SU-DHL-6 (cell line): ENCODE data around the gene LINGO3.

ENCODE experiments used
- CTCF ChIP-seq: fragments of 200-600 bp; sonication (generic); IDR thresholded peaks from one replicate; pipeline ENCODE4 v1.5.1; 2017; ENCODE audit warnings: antibody characterized with exemption, mild to moderate bottlenecking, low read length, moderate library complexity; ENCODE audit not compliant: insufficient read depth, poor library complexity, severe bottlenecking
- EZH2phosphoT487 ChIP-seq: fragments of 200-600 bp; sonication (generic), shearing (Covaris generic); conservative IDR thresholded peaks from 2 replicates; pipeline ENCODE4 v1.6.1; 2018; ENCODE audit warnings: mild to moderate bottlenecking, antibody characterized with exemption, low read length, moderate library complexity, mixed read lengths

GRCh38 chr19:2333807-2334211, 25.9 kb upstream of the LINGO3 start:
- TF ChIP-seq CTCF: no peak
- TF ChIP-seq EZH2phosphoT487: no peak
